NB4 (cell line): ENCODE results near the gene C20orf204.
A peak's percentile ranks its signal among the peaks of the same experiment; 100 is the strongest.

Experiments
- DNase-seq: peaks from one replicate; pipeline ENCODE4 v3.0.0; 2010; ENCODE audit warnings: low read depth
- H3K4me3 ChIP-seq: one replicate; pipeline ENCODE4 v1.5.1; 2011; ENCODE audit warnings: mild to moderate bottlenecking, low read depth, low read length, moderate library complexity
- MYC ChIP-seq: IDR thresholded peaks from 2 replicates; pipeline ENCODE4 v1.6.1; 2011; ENCODE audit warnings: low read depth, low read length
- POLR2A ChIP-seq: IDR thresholded peaks from 2 replicates; pipeline ENCODE4 v1.6.1; 2011; ENCODE audit warnings: mild to moderate bottlenecking; ENCODE audit not compliant: insufficient read length; ENCODE audit errors: extremely low read depth
- TF ChIP-seq, protein P1 (sequence below): IDR thresholded peaks from 2 replicates; pipeline ENCODE4 v1.6.1; 2011; ENCODE audit warnings: low read depth, low read length
- TF ChIP-seq, protein P2 (sequence below): IDR thresholded peaks from one replicate; pipeline ENCODE4 v1.5.1; 2012; ENCODE audit warnings: low read depth, low read length

C20orf204 gene

DNA sequence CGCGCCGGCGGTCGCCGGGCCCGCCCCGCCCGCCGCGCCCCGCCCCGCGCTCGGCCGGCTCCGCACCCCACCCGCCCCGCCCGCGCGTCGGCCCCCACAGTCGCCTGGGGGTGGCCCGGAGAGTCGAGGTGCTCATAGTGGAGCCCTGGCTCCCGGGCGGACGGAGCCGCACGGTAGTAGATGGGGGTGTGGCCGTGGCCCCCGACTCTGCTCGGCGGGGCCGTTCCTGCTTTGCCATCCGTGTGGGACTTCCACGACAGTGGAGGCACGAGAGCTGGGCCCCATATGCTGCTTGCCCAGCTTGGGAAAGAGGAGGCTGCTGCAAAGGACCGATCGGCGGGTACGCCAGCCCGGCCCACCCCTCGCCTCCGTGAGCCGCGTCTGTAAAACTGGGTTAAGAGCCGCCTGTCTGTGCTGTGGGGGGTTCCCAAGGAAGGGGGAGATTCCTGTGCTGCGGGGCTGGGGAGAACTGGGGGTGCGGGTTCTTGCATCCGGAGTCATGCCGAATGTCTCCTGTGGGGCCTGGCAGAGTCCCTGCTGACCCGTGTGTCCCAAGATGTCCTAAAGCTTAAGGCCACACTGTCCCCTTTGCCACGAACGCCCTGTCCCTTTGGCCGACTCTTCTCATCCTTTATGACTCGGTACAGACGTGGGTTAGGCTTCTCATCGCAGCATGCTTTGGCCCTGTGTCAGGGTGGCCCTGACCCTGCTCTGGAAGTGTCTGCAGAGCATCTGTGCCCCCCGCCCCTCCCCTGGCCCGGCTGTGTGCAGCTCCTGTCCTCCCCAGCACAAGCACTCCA is 44.2 kb downstream of the C20orf204 start, which contains the start of gene OPRL1:
OPRL1 (plus strand) TSS at position 70 of the 800 bp plus-strand sequence. CDS start 12,639 bp downstream, outside the sequence.
- TF ChIP-seq MYC (no peak), POLR2A (no peak)
- TF ChIP-seq, protein P1, sequence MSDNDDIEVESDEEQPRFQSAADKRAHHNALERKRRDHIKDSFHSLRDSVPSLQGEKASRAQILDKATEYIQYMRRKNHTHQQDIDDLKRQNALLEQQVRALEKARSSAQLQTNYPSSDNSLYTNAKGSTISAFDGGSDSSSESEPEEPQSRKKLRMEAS: no peak; the same call in none of the 2 replicates
- TF ChIP-seq, protein P2, sequence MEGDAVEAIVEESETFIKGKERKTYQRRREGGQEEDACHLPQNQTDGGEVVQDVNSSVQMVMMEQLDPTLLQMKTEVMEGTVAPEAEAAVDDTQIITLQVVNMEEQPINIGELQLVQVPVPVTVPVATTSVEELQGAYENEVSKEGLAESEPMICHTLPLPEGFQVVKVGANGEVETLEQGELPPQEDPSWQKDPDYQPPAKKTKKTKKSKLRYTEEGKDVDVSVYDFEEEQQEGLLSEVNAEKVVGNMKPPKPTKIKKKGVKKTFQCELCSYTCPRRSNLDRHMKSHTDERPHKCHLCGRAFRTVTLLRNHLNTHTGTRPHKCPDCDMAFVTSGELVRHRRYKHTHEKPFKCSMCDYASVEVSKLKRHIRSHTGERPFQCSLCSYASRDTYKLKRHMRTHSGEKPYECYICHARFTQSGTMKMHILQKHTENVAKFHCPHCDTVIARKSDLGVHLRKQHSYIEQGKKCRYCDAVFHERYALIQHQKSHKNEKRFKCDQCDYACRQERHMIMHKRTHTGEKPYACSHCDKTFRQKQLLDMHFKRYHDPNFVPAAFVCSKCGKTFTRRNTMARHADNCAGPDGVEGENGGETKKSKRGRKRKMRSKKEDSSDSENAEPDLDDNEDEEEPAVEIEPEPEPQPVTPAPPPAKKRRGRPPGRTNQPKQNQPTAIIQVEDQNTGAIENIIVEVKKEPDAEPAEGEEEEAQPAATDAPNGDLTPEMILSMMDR: no peak
- H3K4me3 ChIP-seq: peak within 1 kb of the TSS; percentile 79
- DNase-seq: no peak

DNA sequence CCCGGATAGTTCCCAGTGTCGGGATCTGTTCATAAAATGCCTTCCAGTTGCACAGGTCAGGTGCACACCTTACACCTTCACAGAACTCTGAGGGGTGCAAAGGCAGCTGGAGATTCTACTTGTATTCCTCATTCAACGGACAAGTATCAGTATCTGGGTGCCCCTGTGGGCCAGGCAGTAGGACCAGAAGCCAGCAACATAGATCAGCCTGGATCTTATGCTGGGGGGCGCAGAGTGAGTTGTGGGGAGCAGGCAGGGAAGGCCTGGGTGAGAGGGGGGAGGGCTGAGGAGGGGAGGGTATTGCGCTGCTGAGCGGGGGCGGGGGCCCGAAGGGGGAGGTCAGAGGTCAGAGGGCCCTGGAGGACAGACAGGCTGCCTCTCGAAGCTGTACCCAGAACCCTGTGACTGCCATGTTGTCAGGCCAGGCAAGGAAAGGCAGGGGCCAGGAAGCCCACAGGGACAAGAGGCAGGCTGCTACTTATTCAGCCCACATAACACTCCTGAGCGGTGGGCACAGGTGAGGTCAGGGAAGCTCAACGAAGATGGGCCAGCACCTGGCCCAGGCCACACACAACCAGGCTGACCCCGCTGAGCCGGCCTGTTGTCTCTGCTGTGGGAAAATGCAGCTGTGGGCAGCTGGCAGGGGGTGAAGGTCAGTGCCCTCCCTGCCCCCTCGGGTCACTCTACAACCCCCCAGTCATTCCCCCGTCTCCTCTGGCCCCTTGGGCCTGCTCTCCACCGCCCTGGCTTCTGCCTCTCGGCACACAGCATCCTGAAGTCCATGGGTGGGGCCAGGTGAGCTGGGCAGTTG is 45.0 kb downstream of the C20orf204 start:
- TF ChIP-seq MYC (no peak), POLR2A (no peak)
- TF ChIP-seq, protein P1: no peak
- TF ChIP-seq, protein P2: no peak
- peak overlapping the region; percentile 66 for H3K4me3 ChIP-seq
- peak; percentile 24 for DNase-seq

DNA sequence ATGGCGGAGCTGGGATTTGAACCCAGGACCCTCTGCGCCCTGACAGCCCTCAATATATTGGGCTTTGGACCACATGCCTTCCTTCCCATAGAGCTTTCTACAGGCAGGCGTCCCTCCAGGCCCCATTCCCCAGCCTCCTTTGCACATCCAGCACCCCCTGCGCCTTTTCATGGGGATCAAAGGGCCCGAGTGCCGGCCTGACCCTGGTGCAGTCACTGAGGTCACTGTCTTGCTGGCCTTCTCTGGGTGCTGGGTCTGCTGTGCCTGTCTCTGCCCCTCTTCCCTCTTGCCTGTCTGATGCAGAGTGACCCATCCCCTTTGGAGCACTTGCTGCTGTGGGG is 45.6 kb downstream of the C20orf204 start:
- TF ChIP-seq MYC (no peak), POLR2A (no peak)
- TF ChIP-seq, protein P1: no peak
- TF ChIP-seq, protein P2: no peak
- H3K4me3 ChIP-seq: no peak overlapping the region
- no peak for DNase-seq

DNA sequence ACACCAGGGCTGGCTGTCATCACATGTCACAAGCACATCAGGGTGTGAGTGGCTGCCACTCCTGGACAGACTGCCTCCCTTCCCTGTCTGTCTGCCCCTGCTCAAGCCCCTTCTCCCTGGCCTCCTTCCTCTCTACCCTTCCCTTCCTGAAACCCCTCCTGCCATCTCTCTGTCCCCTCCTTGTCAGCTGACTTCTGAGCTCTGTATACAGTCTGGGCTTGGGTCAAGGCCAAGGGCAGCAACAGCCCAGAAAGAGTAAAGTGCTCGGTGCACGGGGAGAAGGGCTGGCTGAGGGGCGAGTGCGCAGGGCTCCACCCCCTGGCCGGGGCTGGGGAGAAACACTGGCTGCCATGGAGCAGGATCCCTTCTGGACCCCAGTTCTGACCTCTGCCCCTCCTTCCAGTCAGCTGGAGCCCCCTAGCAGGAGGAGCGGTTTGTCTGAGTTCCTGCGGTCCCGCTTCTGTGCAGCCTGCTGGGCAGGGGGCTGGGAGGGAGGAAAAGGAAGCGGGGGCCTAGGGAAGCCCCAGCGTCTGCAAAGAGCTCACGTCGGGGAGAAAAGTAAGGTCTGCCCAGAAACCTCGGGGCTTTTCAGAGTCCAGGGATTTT is 46.2 kb downstream of the C20orf204 start:
- no peak for TF ChIP-seq POLR2A
- TF ChIP-seq, protein P1: peak; percentile 52
- peak; percentile 55 for DNase-seq
- H3K4me3 ChIP-seq: no peak overlapping the region

DNA sequence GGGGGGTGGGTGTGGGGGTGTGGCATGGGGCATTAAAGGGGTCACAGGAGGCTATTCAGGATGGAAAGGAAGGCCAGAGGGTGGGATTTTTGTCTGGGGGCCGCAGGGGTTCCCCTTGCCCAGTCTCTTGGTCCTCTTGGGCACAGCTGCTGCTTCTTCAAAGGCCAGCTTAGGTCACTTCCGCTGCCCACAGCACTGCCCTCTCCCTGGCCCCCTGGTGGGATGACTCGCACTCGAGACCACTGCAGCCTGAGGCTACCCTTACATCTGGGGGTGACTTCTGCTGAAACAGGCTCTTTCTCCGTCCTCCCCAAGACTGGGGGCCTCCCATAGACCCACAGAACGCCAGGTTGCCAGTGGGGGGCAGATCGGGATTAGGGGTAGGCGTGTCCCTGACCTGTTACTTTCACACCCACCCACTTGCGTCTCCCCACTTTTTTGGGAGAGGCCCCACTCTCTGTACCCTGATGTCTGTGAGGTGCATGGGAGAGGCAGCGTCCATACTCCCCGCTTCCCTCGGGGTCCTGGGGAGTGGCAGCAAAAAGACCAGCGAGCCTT is 46.9 kb downstream of the C20orf204 start:
- peak overlapping the region; percentile 13 for H3K4me3 ChIP-seq
- no peak for DNase-seq
- TF ChIP-seq, protein P2: peak; percentile 2
- no peak for TF ChIP-seq MYC

DNA sequence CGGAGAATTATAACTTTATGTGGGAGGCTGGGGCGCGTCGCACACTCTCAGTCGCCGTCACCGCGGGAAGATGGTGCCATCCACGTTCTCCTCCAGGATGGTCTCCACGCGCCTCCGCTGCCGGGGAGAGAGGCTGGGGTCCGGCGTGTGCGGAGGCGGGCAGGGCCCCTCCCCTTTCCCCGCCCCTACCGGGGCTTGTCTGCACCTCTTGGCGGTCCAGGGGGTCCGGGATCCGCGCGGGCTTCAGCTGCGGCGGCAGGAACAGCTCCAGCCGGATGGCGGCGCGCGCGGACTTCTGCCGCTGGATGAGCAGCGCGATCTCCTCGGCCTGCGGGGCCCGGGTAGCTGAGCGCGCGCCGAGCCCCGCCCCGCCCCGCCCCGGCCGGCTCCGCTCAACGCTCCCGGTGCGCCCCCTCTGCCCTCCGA is 47.4 kb downstream of the C20orf204 start:
- TF ChIP-seq POLR2A: no peak
- peak; percentile 29; the same call in 1 of the 2 replicates for TF ChIP-seq MYC
- TF ChIP-seq, protein P2: peak; percentile 65
- DNase-seq: peak; percentile 89
- H3K4me3 ChIP-seq: peak overlapping the region; percentile 13
